HG02571 (cell line): ENCODE results near the gene WBP11.

Experiments
- ATAC-seq: cut with Tn5 transposase; IDR thresholded peaks from one replicate; pipeline ENCODE4 v1.9.1; 2021; ENCODE audit warnings: mild to moderate bottlenecking, moderate library complexity; ENCODE audit not compliant: unreplicated experiment

The WBP11 gene

GRCh38 chr12:14803011-14803829 is at the start of gene WBP11, which contains the start of gene C12orf60:
TSS of gene WBP11 (minus strand) at chr12:14803478. CDS start at chr12:14801383, 2,095 bp downstream.
TSS of gene C12orf60 (plus strand) at chr12:14803670. CDS start at chr12:14822936, 19,266 bp downstream.
- ATAC-seq = peak; percentile 99

GRCh38 chr12:14852880-14853279 is 49.6 kb upstream of the WBP11 start:
- ATAC-seq = no peak

GRCh38 chr12:14850929-14851663 is 47.8 kb upstream of the WBP11 start:
- ATAC-seq = peak; percentile 88

GRCh38 chr12:14849661-14850060 is 46.4 kb upstream of the WBP11 start:
- ATAC-seq = no peak

- ATAC-seq = no peak
Measured at GRCh38 chr12:14846876-14847580, 43.8 kb upstream of the WBP11 start.

GRCh38 chr12:14846042-14846587 is 42.8 kb upstream of the WBP11 start:
- no peak for ATAC-seq

GRCh38 chr12:14845350-14845750 is 42.1 kb upstream of the WBP11 start:
- no peak for ATAC-seq

- no peak for ATAC-seq
Measured at GRCh38 chr12:14844401-14844800, 41.1 kb upstream of the WBP11 start.

- no peak for ATAC-seq
Measured at GRCh38 chr12:14843425-14843887, 40.2 kb upstream of the WBP11 start, which contains the start of gene ART4. TSS of gene ART4 (minus strand) at chr12:14843526. CDS start at chr12:14843113, 413 bp downstream.

- ATAC-seq = no peak
Measured at GRCh38 chr12:14842315-14842714, 39.0 kb upstream of the WBP11 start.

GRCh38 chr12:14841761-14842160 is 38.5 kb upstream of the WBP11 start:
- no peak for ATAC-seq

- no peak for ATAC-seq
Measured at GRCh38 chr12:14840616-14841015, 37.3 kb upstream of the WBP11 start.

- no peak for ATAC-seq
Measured at GRCh38 chr12:14839262-14839661, 36.0 kb upstream of the WBP11 start.

- no peak for ATAC-seq
Measured at GRCh38 chr12:14836336-14837210, 33.3 kb upstream of the WBP11 start.

GRCh38 chr12:14834509-14834908 is 31.2 kb upstream of the WBP11 start:
- no peak for ATAC-seq

GRCh38 chr12:14833952-14834351 is 30.7 kb upstream of the WBP11 start:
- no peak for ATAC-seq

- no peak for ATAC-seq
Measured at GRCh38 chr12:14833336-14833735, 30.1 kb upstream of the WBP11 start.

- no peak for ATAC-seq
Measured at GRCh38 chr12:14828892-14829291, 25.6 kb upstream of the WBP11 start.

- ATAC-seq = no peak
Measured at GRCh38 chr12:14827043-14827442, 23.8 kb upstream of the WBP11 start.

GRCh38 chr12:14826491-14826890 is 23.2 kb upstream of the WBP11 start:
- ATAC-seq = no peak
